Rectal smooth muscle tissue (tissue), 1 donor: ENCODE results near the gene DAPP1.

Experiments
- H3K27ac ChIP-seq: one replicate; pipeline ENCODE4 v1.7.0; 2013; ENCODE audit warnings: low read depth, low read length, inconsistent platforms
- H3K27me3 ChIP-seq: one replicate; pipeline ENCODE4 v1.7.0; 2013; ENCODE audit warnings: low read length; ENCODE audit not compliant: control insufficient read depth, insufficient read depth
- H3K36me3 ChIP-seq: one replicate; pipeline ENCODE4 v1.7.0; 2013; ENCODE audit warnings: low read length; ENCODE audit not compliant: control insufficient read depth, insufficient read depth
- H3K4me1 ChIP-seq: one replicate; pipeline ENCODE4 v1.7.0; 2013; ENCODE audit warnings: low read length; ENCODE audit not compliant: control insufficient read depth, insufficient read depth
- H3K4me3 ChIP-seq: one replicate; pipeline ENCODE4 v1.7.0; 2013; ENCODE audit warnings: low read length
- H3K9ac ChIP-seq: one replicate; pipeline ENCODE4 v1.7.0; 2013; ENCODE audit warnings: low read length

The DAPP1 gene

DNA sequence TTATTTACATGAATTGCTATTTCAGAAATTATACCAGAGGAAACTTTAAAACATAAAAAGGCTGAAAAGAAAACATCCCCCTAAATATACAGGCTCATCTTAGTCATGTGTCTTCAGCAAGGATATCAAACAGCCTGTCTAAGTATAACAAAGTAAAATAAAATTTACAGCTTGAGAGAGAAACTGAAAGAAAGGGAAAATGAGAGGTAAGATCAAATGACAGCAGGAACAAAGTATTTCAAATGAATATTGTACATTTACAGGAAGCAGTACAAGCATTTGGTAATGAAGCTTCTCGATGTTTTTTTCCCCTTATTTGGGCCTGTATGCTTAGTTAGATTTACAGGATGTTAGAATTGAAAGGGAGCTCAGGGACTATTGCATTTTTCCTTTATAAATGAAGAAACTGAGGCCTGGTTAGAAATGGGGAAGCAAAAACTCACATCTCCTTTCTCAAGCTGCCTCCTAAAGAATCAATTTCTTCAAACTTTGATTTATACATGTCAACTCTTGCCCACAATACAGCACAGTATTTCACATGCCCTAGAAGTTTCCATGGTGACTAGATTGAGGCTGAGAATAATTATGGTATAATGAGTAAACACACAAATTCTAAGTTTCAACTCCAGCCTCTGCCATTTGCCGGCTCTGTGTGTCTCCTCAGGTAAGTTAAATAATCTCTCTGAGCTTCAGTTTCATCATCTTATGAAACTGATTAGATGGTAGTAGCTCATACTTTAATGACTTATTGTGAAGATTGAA, 29.3 kb downstream of the DAPP1 start:
- no peaks in the 10 kb centered on the region for H3K4me1 ChIP-seq
- H3K27ac ChIP-seq: no peak overlapping the region
- no peaks in the 10 kb centered on the region for H3K36me3 ChIP-seq
- H3K4me3 ChIP-seq: no peak overlapping the region
- H3K27me3 ChIP-seq: no peaks in the 10 kb centered on the region
- no peak overlapping the region for H3K9ac ChIP-seq

DNA sequence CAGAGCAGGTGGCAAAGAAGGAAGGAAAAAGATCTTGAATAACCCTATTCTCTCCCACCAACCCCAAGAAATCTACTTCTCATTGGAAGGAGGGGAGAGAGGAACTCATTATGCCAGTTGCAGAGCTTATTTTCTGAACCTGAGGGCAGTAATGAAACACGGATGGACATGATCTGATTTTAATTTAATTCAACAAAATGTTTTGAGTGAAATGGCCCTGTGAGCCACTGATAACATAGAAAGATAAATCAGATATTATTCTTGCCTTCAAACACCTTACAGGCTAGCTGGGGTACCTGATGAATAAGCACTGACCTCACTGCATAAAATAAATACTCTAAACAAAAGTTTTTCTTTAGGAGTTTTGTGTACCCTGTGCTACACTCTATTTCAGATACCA, 30.3 kb downstream of the DAPP1 start:
- Histone ChIP-seq H3K4me1 (no peaks in the 10 kb centered on the region), H3K27me3 (no peaks in the 10 kb centered on the region), H3K4me3 (no peak overlapping the region), H3K9ac (no peak overlapping the region), H3K27ac (no peak overlapping the region), H3K36me3 (no peaks in the 10 kb centered on the region)

DNA sequence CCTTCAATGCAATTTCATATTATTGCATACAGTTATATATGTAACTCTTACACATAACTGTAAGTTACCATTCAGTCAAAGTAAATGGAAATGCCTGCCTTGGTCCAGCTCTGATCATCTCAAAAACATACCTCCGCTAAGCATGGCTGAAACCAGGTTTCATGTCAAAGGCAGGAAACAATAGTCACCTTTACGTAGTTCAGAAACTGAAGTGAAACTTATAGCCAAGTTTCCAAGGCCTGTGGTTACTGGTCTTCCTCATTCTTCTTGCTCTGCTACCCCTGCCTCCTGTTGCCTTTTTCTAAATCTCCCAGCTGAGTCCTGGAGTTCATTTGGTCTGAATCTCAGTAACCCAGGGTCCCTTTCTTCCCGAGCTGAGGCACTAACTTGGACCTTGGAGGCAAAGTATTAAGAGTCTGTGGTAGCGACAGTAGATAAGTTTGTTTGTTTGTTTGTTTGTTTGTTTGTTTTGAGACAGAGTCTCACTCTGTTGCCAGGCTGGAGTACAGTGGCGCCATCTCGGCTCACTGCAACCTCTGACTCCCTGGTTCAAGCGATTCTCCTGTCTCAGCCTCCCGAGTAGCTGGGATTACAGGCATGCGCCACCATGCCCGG, 30.8 kb downstream of the DAPP1 start:
- Histone ChIP-seq H3K27ac (no peak overlapping the region), H3K4me1 (no peaks in the 10 kb centered on the region), H3K4me3 (no peak overlapping the region), H3K27me3 (no peaks in the 10 kb centered on the region), H3K9ac (no peak overlapping the region), H3K36me3 (no peaks in the 10 kb centered on the region)

DNA sequence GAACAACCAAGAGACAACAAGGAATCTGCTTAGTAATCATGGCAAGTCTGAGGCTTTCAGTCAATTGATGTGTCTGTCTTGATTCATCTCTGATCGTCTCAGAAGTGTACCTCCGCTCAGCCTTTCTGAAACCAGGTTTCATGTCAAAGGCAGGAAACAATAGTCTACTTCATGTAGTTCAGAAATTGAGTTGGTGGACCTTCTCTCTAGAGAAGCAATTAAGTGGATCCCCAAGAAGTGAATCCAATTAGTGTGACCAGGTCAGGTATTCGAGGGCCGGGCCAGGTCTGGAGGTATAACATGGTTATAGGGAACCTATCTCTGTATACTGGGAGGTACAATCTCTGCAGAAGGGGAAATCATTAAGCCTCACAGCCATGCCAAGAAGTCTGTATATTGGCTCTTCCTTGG, 32.0 kb downstream of the DAPP1 start:
- Histone ChIP-seq H3K9ac (no peak overlapping the region), H3K27ac (no peak overlapping the region), H3K4me1 (no peaks in the 10 kb centered on the region), H3K27me3 (no peaks in the 10 kb centered on the region), H3K4me3 (no peak overlapping the region), H3K36me3 (no peaks in the 10 kb centered on the region)

DNA sequence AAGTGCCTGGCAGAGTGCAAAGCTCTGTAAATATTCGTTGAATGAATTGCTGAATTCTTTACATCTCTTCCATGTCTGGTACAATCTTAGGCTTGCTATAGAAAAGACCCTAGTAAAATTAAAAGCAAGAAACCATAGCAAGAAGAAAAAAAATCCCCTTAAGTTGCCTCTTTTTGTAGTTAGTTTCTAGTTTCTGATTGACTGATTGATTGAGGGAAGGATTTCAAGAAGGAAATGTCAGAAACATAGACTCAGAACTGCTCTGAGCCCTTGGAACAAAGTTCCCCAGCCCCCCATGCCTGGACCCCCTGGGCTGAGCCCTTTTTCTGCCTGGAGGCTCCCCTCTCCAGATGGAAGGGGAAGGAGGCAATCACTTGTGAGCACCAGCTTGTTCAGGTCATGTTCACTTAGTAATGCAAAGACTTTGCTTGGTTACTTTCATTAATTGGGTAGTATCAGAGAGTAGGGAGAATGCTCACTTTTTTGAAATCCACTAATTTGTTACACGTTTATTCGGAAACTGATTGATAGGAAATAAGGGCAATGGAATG, 35.6 kb downstream of the DAPP1 start:
- Histone ChIP-seq H3K4me3 (no peak overlapping the region), H3K4me1 (no peaks in the 10 kb centered on the region), H3K36me3 (no peaks in the 10 kb centered on the region), H3K9ac (no peak overlapping the region), H3K27ac (no peak overlapping the region), H3K27me3 (no peaks in the 10 kb centered on the region)

DNA sequence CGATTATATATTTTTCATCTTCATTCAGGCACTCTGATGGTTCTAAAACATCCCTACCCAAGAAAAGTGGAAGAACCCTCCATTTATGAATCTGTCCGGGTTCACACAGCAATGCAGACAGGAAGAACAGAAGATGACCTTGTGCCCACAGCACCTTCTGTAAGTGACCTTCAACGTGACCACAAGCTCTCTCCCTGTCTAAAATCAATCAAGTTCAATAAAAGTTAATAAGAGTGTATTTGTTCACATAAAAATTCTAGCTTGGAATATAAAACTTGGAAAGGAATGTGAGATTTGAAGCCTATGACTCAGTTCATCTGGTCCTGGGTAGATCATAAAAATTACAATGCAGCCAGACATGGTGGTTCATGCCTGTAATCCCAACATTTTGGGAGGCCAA, 36.6 kb downstream of the DAPP1 start:
- no peaks in the 10 kb centered on the region for H3K27me3 ChIP-seq
- H3K4me3 ChIP-seq: no peak overlapping the region
- no peaks in the 10 kb centered on the region for H3K4me1 ChIP-seq
- no peaks in the 10 kb centered on the region for H3K36me3 ChIP-seq
- H3K27ac ChIP-seq: no peak overlapping the region
- no peak overlapping the region for H3K9ac ChIP-seq

DNA sequence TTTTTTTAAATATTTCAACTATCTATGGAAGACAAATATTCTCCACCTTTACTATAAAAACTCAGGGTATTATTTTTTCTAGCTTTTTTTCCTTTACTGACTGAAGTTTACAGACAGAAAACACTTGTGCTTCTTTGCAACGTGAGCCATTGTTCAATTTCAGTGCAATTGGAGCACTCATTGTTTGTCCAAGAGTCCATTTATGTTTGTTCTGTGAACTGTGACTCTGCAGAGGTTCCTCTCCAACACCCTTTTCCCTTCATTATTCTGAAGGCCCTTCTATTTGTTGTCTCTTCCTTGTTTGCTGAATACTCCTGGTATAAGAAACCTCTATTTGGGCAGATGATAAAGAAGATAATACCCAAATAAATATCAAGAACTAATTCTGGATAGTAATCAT, 37.4 kb downstream of the DAPP1 start:
- H3K27me3 ChIP-seq: no peaks in the 10 kb centered on the region

DNA sequence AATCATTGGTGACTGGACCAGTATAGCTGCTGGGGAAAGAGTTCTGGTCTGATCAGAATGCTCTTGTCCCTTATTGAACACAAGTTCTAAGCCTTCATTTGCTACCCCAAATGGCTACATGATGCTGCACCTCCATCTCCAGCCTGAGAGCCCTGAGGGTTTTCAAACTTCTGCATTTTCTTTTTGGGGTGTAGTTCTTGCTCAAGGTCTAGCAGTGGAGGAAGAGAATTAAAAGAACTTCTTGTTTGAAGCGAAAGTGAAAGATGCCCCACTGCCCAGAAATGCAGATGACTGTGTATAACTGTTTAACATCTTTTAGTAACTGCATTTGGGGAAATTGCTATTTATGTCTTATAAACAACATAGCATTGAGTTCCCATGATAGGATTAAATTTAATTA, 39.1 kb downstream of the DAPP1 start:
- Histone ChIP-seq H3K9ac (no peak overlapping the region), H3K4me3 (no peak overlapping the region), H3K4me1 (no peaks in the 10 kb centered on the region), H3K27ac (no peak overlapping the region), H3K27me3 (no peaks in the 10 kb centered on the region), H3K36me3 (no peaks in the 10 kb centered on the region)

More for the DNA sequence above, 37.4 kb downstream of the DAPP1 start:
- Histone ChIP-seq H3K27ac (no peak overlapping the region), H3K4me3 (no peak overlapping the region), H3K36me3 (no peaks in the 10 kb centered on the region), H3K9ac (no peak overlapping the region), H3K4me1 (no peaks in the 10 kb centered on the region)

DNA sequence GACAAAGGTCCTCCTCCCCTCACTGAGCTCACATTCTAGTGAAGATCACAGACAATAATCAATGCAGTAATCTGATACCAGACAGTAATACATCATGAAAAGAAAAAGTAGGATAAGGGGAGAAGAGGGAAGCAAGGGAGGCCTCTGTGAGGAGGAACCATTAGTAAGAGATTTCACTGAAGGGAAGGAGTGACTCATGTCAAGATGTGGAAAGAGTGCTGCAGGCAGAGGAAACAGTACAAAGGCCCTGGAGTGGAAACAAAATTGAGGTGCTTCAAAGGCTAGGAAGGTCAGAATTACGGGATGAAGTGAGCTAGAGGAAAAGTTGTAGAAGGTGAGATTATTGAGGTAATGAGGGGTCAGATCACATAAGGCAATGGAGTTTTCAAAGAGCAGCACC, 39.5 kb downstream of the DAPP1 start:
- Histone ChIP-seq H3K36me3 (no peaks in the 10 kb centered on the region), H3K4me1 (no peaks in the 10 kb centered on the region), H3K27me3 (no peaks in the 10 kb centered on the region), H3K4me3 (no peak overlapping the region), H3K9ac (no peak overlapping the region), H3K27ac (no peak overlapping the region)

DNA sequence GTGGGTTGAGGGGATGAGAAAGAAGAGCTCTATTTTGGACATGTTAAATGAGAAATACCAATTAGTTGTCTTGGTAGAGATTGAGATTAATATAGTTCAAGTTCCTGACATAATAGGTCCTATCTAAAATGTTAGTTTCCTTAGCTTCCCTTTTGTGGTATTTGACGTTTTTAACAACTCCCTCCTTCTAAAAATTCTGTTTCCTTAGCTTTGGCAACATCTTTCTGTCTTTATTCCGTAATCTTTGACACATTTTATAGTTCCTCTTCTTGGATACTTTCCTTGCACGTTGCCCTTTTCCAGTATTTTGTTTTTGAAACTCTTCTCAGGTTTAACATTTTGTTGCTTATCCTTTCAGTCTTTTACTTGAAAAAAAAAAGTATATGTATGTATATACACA, 40.7 kb downstream of the DAPP1 start:
- H3K4me1 ChIP-seq: no peaks in the 10 kb centered on the region
- no peaks in the 10 kb centered on the region for H3K36me3 ChIP-seq
- no peak overlapping the region for H3K27ac ChIP-seq
- H3K9ac ChIP-seq: no peak overlapping the region
- no peak overlapping the region for H3K4me3 ChIP-seq
- H3K27me3 ChIP-seq: no peaks in the 10 kb centered on the region

DNA sequence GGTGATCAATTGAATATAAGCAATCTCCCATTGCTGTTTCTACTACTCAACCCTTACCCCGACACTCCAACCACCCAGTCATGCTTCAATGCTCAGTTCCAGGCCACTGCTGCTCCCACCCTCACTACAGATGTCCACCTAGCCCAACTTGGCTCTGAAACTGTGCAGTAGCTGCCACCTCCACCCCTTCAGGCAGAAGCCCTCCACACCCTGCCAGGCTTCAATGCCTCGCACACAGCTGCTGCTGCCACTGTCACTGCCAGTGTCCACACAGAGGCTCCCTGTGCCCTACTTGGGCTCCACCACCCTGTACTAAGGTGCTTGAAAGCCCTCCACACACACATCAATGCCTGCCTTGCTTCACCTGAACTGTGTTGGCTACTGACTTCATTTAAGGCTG, 43.0 kb downstream of the DAPP1 start:
- Histone ChIP-seq H3K36me3 (no peaks in the 10 kb centered on the region), H3K27ac (no peak overlapping the region), H3K4me1 (no peaks in the 10 kb centered on the region), H3K4me3 (no peak overlapping the region), H3K27me3 (no peaks in the 10 kb centered on the region), H3K9ac (no peak overlapping the region)

DNA sequence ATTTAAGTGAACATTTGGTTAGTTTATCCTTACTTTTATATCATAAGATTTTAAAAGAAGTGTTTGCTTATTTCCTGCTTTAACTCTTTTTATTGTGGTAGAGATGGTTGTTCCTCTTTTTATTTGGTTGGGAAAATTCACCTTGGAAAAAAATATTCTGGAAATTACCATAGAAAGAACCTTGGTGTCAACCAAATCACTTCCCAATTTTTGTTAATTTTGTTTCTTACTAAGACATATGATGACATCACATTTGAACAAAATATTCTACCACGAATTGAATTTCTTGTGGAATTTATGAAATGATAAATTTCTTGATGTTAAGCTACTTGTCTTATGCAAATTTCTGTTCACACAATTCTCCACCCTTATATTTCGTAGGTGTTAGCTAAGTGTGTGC, 43.9 kb downstream of the DAPP1 start:
- Histone ChIP-seq H3K4me1 (no peaks in the 10 kb centered on the region), H3K4me3 (no peak overlapping the region), H3K27ac (no peak overlapping the region), H3K9ac (no peak overlapping the region), H3K36me3 (no peaks in the 10 kb centered on the region), H3K27me3 (no peaks in the 10 kb centered on the region)
